Body of pancreas (tissue), 4 donors: ENCODE results near the gene LINGO4. TPM values are rescaled to one million over a fixed set of nuclear protein-coding genes. Genes with fewer than 3 reads are reported as not detected.

ENCODE experiments used
- ATAC-seq: fragments of 150-250 bp; one replicate; pipeline ENCODE4 v1.9.1; 2016
- DNase-seq, 4 donors: peaks; one replicate each; pipeline ENCODE4 v3.0.0-alpha.2; 2019
- H3K27ac ChIP-seq, 4 donors: fragments of 200-600 bp; sonication (generic); 1 replicate in 3 of 4; 2 replicates in 1 of 4; pipeline versions ENCODE4 v1.5.1 to v1.6.1; 2016 to 2019; ENCODE audit warnings: mild to moderate bottlenecking in 1 of 4, mixed read lengths in 1 of 4, moderate library complexity in 1 of 4
- H3K27me3 ChIP-seq, 2 donors: fragments of 200-600 bp; sonication (generic); one replicate each; pipeline ENCODE4 v1.6.0; 2016; ENCODE audit warnings: mild to moderate bottlenecking in 1 of 2
- H3K36me3 ChIP-seq, 2 donors: fragments of 200-600 bp; sonication (generic); replicated peaks in 1 of 2; 2 replicates each; pipeline ENCODE4 v1.5.1; 2016; ENCODE audit warnings: low read depth in 2 of 2; ENCODE audit not compliant: insufficient read depth in 1 of 2
- H3K4me1 ChIP-seq: fragments of 200-600 bp; sonication (generic); one replicate; pipeline ENCODE4 v1.6.0; 2016
- H3K4me3 ChIP-seq, 2 donors: fragments of 200-600 bp; sonication (generic); 1 replicate in 1 of 2; 2 replicates in 1 of 2; pipeline ENCODE4 v1.5.1; 2016 to 2019
- H3K9me3 ChIP-seq, 3 donors: fragments of 200-600 bp; sonication (generic); 1 replicate in 2 of 3; 2 replicates in 1 of 3; pipeline ENCODE4 v1.5.1; 2016
- POLR2A ChIP-seq, 3 donors: fragments of 450-650 bp; IDR thresholded peaks; one replicate each; pipeline ENCODE4 v1.6.1; 2016; ENCODE audit warnings: antibody characterized with exemption in 3 of 3, mild to moderate bottlenecking in 2 of 3
- WGBS, 2 donors: methylation state at CpG; one replicate each; pipeline ENCODE4 v1.1.5; 2017; 5-methylcytosine and 5-hydroxymethylcytosine counted together
- intact Hi-C: fragments of 100-400 bp; cut with DNase I; formaldehyde crosslinking; loops from one replicate; pipeline ENCODE4 v1.15.1; 2023
- total RNA-seq, 2 donors: library from RNA; depleted of rRNA; stranded (reverse); fragments of >200 nt; gene quantifications; one replicate each; pipeline ENCODE4 v1.1.0, GENCODE V29; 2016
- TF ChIP-seq, protein P1 (sequence below), 7 experiments: fragments of 450-650 bp in 4 of 7; fragments of 200-600 bp in 3 of 7; sonication (generic) in 3 of 7; IDR thresholded peaks; one replicate each; pipeline ENCODE4 v1.5.1; 2016 to 2019; ENCODE audit warnings: antibody characterized with exemption in 7 of 7

Gene LINGO4
- total RNA-seq, 2 donors from 2014 or later = 0.66 to 1.6 TPM

DNA sequence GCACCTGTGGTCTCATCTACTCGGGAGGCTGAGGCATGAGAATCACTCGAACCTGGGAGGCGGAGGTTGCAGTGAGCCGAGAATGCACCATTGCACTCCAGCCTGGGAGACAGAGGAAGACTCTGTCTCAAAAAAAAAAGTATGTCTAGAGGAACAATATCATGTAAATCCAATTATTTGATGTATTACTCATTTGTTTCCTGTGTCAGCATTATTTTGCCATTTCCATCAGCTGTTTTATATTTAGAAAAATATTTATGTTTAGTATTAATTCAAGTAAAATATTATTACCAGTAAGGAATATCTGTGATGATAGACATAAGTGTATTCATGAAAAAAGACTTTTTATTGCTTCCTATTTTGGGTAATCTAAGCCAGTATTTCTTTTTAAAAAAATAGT lies 27.9 kb downstream of the LINGO4 start:
- no peak for DNase-seq
- WGBS, 2 donors = 89 to 96% methylated on average over 4 of the region's 4 CpGs
- TF ChIP-seq, protein P1, sequence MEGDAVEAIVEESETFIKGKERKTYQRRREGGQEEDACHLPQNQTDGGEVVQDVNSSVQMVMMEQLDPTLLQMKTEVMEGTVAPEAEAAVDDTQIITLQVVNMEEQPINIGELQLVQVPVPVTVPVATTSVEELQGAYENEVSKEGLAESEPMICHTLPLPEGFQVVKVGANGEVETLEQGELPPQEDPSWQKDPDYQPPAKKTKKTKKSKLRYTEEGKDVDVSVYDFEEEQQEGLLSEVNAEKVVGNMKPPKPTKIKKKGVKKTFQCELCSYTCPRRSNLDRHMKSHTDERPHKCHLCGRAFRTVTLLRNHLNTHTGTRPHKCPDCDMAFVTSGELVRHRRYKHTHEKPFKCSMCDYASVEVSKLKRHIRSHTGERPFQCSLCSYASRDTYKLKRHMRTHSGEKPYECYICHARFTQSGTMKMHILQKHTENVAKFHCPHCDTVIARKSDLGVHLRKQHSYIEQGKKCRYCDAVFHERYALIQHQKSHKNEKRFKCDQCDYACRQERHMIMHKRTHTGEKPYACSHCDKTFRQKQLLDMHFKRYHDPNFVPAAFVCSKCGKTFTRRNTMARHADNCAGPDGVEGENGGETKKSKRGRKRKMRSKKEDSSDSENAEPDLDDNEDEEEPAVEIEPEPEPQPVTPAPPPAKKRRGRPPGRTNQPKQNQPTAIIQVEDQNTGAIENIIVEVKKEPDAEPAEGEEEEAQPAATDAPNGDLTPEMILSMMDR (IDR thresholded peaks at IDR 0.05) = no peak
- TF ChIP-seq POLR2A (IDR thresholded peaks at IDR 0.05) = no peak
- Histone ChIP-seq H3K9me3 (no peaks in the 10 kb centered on the region), H3K36me3 (peaks cover 0 to 6% of the 10 kb centered on the region in 2 donors), H3K4me1 (no peaks in the 10 kb centered on the region), H3K27me3 (no peaks in the 10 kb centered on the region), H3K27ac (no peak overlapping the region), H3K4me3 (no peak overlapping the region)
- intact Hi-C loops = no loop called here
- ATAC-seq = no peak

DNA sequence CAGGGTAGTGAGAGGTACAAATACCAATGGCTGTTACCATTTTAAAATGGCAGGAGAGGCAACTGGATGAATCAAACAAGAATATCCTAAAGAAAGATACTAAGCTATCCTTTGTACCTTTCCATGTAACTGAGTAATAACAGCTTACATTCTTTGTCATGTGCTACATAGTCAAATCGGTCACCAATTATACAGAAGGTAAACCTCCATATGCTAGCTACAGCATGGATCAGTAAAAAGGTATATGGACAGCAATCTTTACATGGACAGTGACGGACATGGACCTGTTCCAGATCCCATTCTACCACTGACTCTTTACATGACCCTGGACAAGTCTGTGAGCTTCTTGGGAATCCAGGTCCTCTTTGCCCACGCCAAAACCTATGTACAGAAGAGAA lies 28.6 kb downstream of the LINGO4 start:
- peaks cover 0 to 6% of the 10 kb centered on the region in 2 donors for H3K36me3 ChIP-seq
- TF ChIP-seq, protein P1 (IDR thresholded peaks at IDR 0.05) = no peak
- TF ChIP-seq POLR2A (IDR thresholded peaks at IDR 0.05) = no peak
- 76 to 98% methylated on average over 3 of the region's 3 CpGs for WGBS, 2 donors
- H3K4me1 ChIP-seq = no peaks in the 10 kb centered on the region
- no peak overlapping the region for H3K27ac ChIP-seq
- H3K9me3 ChIP-seq = no peaks in the 10 kb centered on the region
- no peaks in the 10 kb centered on the region for H3K27me3 ChIP-seq
- ATAC-seq = no peak
- no peak overlapping the region for H3K4me3 ChIP-seq
- no peak for DNase-seq
- intact Hi-C loops = no loop called here

DNA sequence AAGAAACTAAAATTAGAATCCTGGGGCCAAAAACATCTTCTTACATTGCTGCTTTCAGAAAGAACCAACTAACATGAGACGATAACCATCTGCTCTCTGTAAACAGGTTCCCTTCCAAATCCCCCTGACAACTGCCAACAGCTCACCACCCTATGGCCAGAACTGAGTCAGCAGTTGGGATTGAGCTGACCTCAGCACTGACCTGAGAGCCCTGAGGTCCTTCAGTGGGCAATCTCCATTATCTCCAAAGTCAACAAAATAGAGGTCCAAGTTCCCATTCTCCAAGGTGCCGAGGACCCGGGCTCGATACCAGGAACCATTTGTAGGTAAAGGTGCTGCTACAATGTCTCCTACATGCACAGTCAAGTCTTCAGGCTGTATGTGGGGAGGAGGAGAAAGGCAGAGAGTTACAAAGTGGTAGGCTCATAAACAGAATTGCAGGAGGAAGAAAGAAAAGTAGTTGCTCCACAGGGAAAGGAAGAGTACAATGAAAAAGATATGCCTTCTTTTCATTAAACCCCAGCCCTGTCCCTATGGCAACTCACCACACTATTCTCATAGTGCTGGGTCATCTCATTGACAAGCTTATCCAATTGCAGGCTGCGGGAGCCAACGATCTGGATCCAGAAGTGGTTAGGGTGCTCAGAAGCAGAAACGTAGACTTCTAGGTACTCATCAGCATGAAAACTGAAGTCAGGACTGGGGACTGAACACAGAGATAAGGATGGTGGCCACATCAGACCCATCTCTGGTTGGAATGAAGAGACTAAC lies 29.1 kb downstream of the LINGO4 start:
- ATAC-seq (no peak), DNase-seq (no peak)
- Histone ChIP-seq H3K27ac (no peak overlapping the region), H3K9me3 (no peaks in the 10 kb centered on the region), H3K27me3 (no peaks in the 10 kb centered on the region), H3K4me3 (no peak overlapping the region), H3K36me3 (peaks cover 0 to 6% of the 10 kb centered on the region in 2 donors), H3K4me1 (no peaks in the 10 kb centered on the region)
- intact Hi-C loops = no loop called here
- 73 to 84% methylated on average over 7 of the region's 7 CpGs for WGBS, 2 donors
- TF ChIP-seq POLR2A (IDR thresholded peaks at IDR 0.05) = no peak
- TF ChIP-seq, protein P1 (IDR thresholded peaks at IDR 0.05) = no peak

DNA sequence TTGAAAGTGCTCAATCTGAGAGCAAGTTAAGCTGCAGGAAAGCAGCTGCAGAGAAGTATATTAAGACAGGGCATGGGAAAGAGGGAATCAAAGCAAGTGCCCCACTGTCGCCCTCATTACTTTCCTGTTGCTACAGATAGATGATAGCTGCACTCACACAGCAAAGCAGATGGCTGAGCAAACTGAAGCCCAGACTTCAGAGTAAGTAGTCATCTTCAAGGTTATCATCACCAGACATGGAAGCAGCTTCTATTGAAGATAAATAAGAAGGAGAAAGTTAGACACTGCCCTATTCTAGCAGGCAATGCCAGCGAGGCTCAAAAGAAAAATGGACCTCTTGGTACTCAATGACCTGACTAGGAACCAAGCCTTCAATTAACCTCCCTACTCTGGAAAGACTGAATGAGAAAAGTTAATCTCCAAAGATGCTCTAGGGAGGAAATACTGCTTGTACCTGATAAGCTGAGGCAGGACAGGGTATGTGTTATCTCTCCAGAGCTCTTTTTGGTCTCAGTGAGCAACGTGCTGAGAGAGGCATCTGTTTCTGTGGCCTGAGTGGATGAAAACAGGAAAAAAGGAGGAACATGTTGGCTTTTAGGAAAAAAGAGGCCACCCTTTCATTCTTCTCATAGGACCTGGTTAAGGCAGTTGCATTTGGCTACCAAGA lies 30.8 kb downstream of the LINGO4 start:
- no peak for TF ChIP-seq POLR2A (IDR thresholded peaks at IDR 0.05)
- TF ChIP-seq, protein P1 (IDR thresholded peaks at IDR 0.05) = no peak
- no peak overlapping the region for H3K27ac ChIP-seq
- H3K9me3 ChIP-seq = no peaks in the 10 kb centered on the region
- no peaks in the 10 kb centered on the region for H3K27me3 ChIP-seq
- intact Hi-C loops = no loop called here
- no peak overlapping the region for H3K4me3 ChIP-seq
- H3K4me1 ChIP-seq = no peaks in the 10 kb centered on the region
- peaks cover 0 to 6% of the 10 kb centered on the region in 2 donors for H3K36me3 ChIP-seq
- DNase-seq (no peak), ATAC-seq (no peak)
- 64 to 77% methylated on average over 3 of the region's 3 CpGs for WGBS, 2 donors
